Measurements from ENCODE around the gene MACO1. TPM values are rescaled to one million over a fixed set of nuclear protein-coding genes. Genes with fewer than 3 reads are reported as not detected.

Gene MACO1
- total and polyA plus RNA-seq, 9 of the 15 experiments (the other 6 are each of a cell fraction or from before 2014, with no cell fraction given), result 4.6 to 28.4 (median 21.7) TPM

DNA sequence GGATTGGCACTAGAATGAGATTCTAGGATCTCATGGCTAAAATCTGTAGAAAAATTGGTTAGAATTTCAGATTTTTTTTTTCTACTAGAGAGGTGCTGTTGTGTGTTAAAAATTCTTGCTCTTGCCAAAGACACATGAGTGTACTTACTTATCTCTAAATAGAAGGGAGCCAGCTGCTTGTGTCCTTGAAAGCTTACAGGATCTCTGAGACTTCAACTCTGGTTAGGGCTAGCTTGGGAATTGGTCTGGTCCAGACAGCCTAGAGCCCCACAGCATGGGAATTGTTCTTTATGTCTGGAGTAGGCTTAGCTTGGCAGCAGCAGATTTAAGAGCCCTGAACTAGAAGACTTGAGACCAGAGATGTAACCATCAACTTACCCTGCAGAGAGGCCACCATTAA lies 37.3 kb downstream of the MACO1 start:
- H3K27me3 ChIP-seq (ENCODE audit: control insufficient read depth in 2 of 2, insufficient read depth in 2 of 2, low read length in 2 of 2), result no peaks in the 10 kb centered on the region
- peaks cover 7 to 17% of the 10 kb centered on the region in 2 experiments; a peak in 4 of 5 replicates for H3K4me1 ChIP-seq (replicated peaks in 1 of 2; ENCODE audit: control insufficient read depth in 2 of 2, insufficient read depth in 2 of 2, low read length in 2 of 2)
- FAIRE-seq (peak; percentile 46), ATAC-seq (peak; percentile 84), DNase-seq (ENCODE audit: extremely low read depth in 1 of 4, low spot score in 3 of 4) (peak in 1 of 4 experiments; percentile 56)
- H3K9ac ChIP-seq (ENCODE audit: insufficient read depth in 1 of 2, low read depth in 2 of 2, low read length in 2 of 2), result no peak overlapping the region
- H3K79me2 ChIP-seq (ENCODE audit: control insufficient read depth, insufficient read depth, low read length), result peaks cover 77% of the 10 kb centered on the region
- no peaks in the 10 kb centered on the region for H3K9me3 ChIP-seq (replicated peaks; ENCODE audit: control insufficient read depth, insufficient read depth, low read depth, low read length)
- intact Hi-C loops (cut with micrococcal nuclease) (loop anchor here (5.0 kb wide), 1 partner anchor 36 kb away; the partner anchor contains the start of gene MACO1), in situ Hi-C loops (cut with MboI) (no loop called here)
- H3K9me1 ChIP-seq (ENCODE audit: control insufficient read depth, insufficient read depth, low read length), result no peaks in the 10 kb centered on the region
- H3K4me2 ChIP-seq (ENCODE audit: insufficient read depth, low read length), result no peak overlapping the region
- no peak overlapping the region for H3K4me3 ChIP-seq
- no peak overlapping the region for H2AFZ ChIP-seq (ENCODE audit: low read depth, low read length)
- ChIA-PET POLR2A (interaction anchor here (0.9 to 2.5 kb wide), 4 partner anchors 9 to 18 kb away, joined by 3 to 10 read pairs (median 6); no protein-coding TSS in a partner anchor), CTCF (ENCODE audit: low intra/inter-chr PET ratio) (no interaction called here)
- H3K36me3 ChIP-seq (ENCODE audit: control insufficient read depth, insufficient read depth, low read length), result peaks cover 42% of the 10 kb centered on the region
- H3K27ac ChIP-seq (ENCODE audit: extremely low read depth, low read depth, low read length), result peak overlapping the region; percentile 44; the same call in 2 of the 3 replicates
- no TSS peak for BruUV-seq (replicated peaks)
- H4K20me1 ChIP-seq (replicated peaks; ENCODE audit: control insufficient read depth, insufficient read depth, low read length), result no peaks in the 10 kb centered on the region
- no peak for TF ChIP-seq PHF8 (IDR thresholded peaks at IDR 0.05; ENCODE audit: borderline replicate concordance, low read length)
- 0 out of 2 replicates have a peak, but pooled peaks have one; percentile 6 for TF ChIP-seq CBFA2T3 (IDR thresholded peaks at IDR 0.05)
- no peak for TF ChIP-seq MAFG (tag; conservative IDR thresholded peaks at IDR 0.05)
- TF ChIP-seq SRSF9 (IDR thresholded peaks at IDR 0.05; ENCODE audit: borderline replicate concordance, low read depth, low read length), result no peak
- no peak for TF ChIP-seq NFXL1 (CRISPR knock-in tag; IDR thresholded peaks at IDR 0.05)
- no peak for TF ChIP-seq ZNF224 (CRISPR knock-in tag; IDR thresholded peaks at IDR 0.05)
- no peak for TF ChIP-seq ZNF785 (CRISPR knock-in tag; IDR thresholded peaks at IDR 0.05)
- TF ChIP-seq ZNF75A (CRISPR knock-in tag; IDR thresholded peaks at IDR 0.05), result no peak
- TF ChIP-seq ATF3 (IDR thresholded peaks at IDR 0.05), result no peak
- TF ChIP-seq ATF3 (CRISPR knock-in tag; conservative IDR thresholded peaks at IDR 0.05), result no peak
- TF ChIP-seq ZC3H11A (IDR thresholded peaks at IDR 0.05; ENCODE audit: low read depth, low read length), result no peak
- no peak for TF ChIP-seq TAF9B (IDR thresholded peaks at IDR 0.05; ENCODE audit: partially characterized antibody)
- TF ChIP-seq NFYB (IDR thresholded peaks at IDR 0.05; ENCODE audit: extremely low read depth, insufficient read length), result no peak
- no peak for TF ChIP-seq CHD4 (IDR thresholded peaks at IDR 0.05; ENCODE audit: insufficient read depth, insufficient replicate concordance, low read depth, low read length, poor library complexity, severe bottlenecking)
- TF ChIP-seq, protein P1, sequence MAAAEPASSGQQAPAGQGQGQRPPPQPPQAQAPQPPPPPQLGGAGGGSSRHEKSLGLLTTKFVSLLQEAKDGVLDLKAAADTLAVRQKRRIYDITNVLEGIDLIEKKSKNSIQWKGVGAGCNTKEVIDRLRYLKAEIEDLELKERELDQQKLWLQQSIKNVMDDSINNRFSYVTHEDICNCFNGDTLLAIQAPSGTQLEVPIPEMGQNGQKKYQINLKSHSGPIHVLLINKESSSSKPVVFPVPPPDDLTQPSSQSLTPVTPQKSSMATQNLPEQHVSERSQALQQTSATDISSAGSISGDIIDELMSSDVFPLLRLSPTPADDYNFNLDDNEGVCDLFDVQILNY (CRISPR knock-in tag; IDR thresholded peaks at IDR 0.05), result no peak
- TF ChIP-seq CBFA2T2 (conservative IDR thresholded peaks at IDR 0.05), result 0 out of 2 replicates have a peak, but pooled peaks have one; percentile 16
- TF ChIP-seq LEF1 (IDR thresholded peaks at IDR 0.05), result no peak
- TF ChIP-seq SNAPC5 (CRISPR knock-in tag; IDR thresholded peaks at IDR 0.05), result no peak
- no peak for TF ChIP-seq ERF (CRISPR knock-in tag; IDR thresholded peaks at IDR 0.05)
- no peak for TF ChIP-seq SMAD4 (CRISPR knock-in tag; conservative IDR thresholded peaks at IDR 0.05)

All from K562 (cell line).